HEK293 (cell line): ENCODE measurements around the gene BCDIN3D.
A peak's percentile ranks its signal among the peaks of the same experiment; 100 is the strongest.

Source experiments
- ATF2 ChIP-seq: fragments of 450-650 bp; formaldehyde crosslinking; IDR thresholded peaks from 2 replicates; pipeline ENCODE4 v1.5.1; 2016; ENCODE audit warnings: missing biosample characterization, missing genetic modification characterization, low read depth
- GFI1B ChIP-seq: fragments of 450-650 bp; formaldehyde crosslinking; IDR thresholded peaks from 2 replicates; pipeline ENCODE4 v1.5.1; 2016; ENCODE audit warnings: missing biosample characterization, missing genetic modification characterization
- HIC1 ChIP-seq: fragments of 450-650 bp; formaldehyde crosslinking; IDR thresholded peaks from 2 replicates; pipeline ENCODE4 v1.5.1; 2016; ENCODE audit warnings: missing biosample characterization, missing genetic modification characterization
- IKZF3 ChIP-seq: fragments of 450-650 bp; IDR thresholded peaks from 2 replicates; pipeline ENCODE4 v1.5.0; 2018; ENCODE audit warnings: missing biosample characterization, mild to moderate bottlenecking, missing genetic modification characterization, moderate library complexity
- KLF10 ChIP-seq: fragments of 450-650 bp; IDR thresholded peaks from 2 replicates; pipeline ENCODE4 v1.5.1; 2018; ENCODE audit warnings: missing biosample characterization, mild to moderate bottlenecking, missing genetic modification characterization
- KLF7 ChIP-seq: fragments of 450-650 bp; formaldehyde crosslinking; IDR thresholded peaks from 2 replicates; pipeline ENCODE4 v1.5.1; 2016; ENCODE audit warnings: missing biosample characterization, missing genetic modification characterization, borderline replicate concordance
- KLF9 ChIP-seq: fragments of 450-650 bp; formaldehyde crosslinking; IDR thresholded peaks from 2 replicates; pipeline ENCODE4 v1.5.1; 2016; ENCODE audit warnings: missing biosample characterization, missing genetic modification characterization, low read depth
- PRDM10 ChIP-seq: fragments of 450-650 bp; formaldehyde crosslinking; IDR thresholded peaks from 2 replicates; pipeline ENCODE4 v1.5.1; 2016; ENCODE audit warnings: missing biosample characterization, missing genetic modification characterization
- YY1 ChIP-seq: fragments of 450-650 bp; formaldehyde crosslinking; IDR thresholded peaks from 2 replicates; pipeline ENCODE4 v1.5.1; 2018; ENCODE audit warnings: missing biosample characterization, missing genetic modification characterization
- ZBTB17 ChIP-seq: fragments of 450-650 bp; formaldehyde crosslinking; IDR thresholded peaks from 2 replicates; pipeline ENCODE4 v1.5.1; 2016; ENCODE audit warnings: missing biosample characterization, missing genetic modification characterization
- ZNF121 ChIP-seq: fragments of 450-650 bp; formaldehyde crosslinking; IDR thresholded peaks from 2 replicates; pipeline ENCODE4 v1.5.1; 2016; ENCODE audit warnings: missing biosample characterization, missing genetic modification characterization
- ZNF19 ChIP-seq: fragments of 450-650 bp; formaldehyde crosslinking; IDR thresholded peaks from 2 replicates; pipeline ENCODE4; 2016; ENCODE audit warnings: missing biosample characterization, missing genetic modification characterization, low read depth
- ZNF23 ChIP-seq: fragments of 450-650 bp; formaldehyde crosslinking; IDR thresholded peaks from 2 replicates; pipeline ENCODE4 v1.5.1; 2016; ENCODE audit warnings: missing biosample characterization, missing genetic modification characterization, borderline replicate concordance
- ZNF266 ChIP-seq: fragments of 450-650 bp; formaldehyde crosslinking; IDR thresholded peaks from 2 replicates; pipeline ENCODE4 v1.5.1; 2016; ENCODE audit warnings: missing biosample characterization, missing genetic modification characterization, low read depth
- ZNF292 ChIP-seq: fragments of 450-650 bp; formaldehyde crosslinking; IDR thresholded peaks from 2 replicates; pipeline ENCODE4 v1.5.1; 2016; ENCODE audit warnings: low read depth, missing biosample characterization, missing genetic modification characterization, borderline replicate concordance
- ZNF350 ChIP-seq: fragments of 450-650 bp; formaldehyde crosslinking; IDR thresholded peaks from 2 replicates; pipeline ENCODE4 v1.5.0; 2017; ENCODE audit warnings: missing biosample characterization, mild to moderate bottlenecking, missing genetic modification characterization
- ZNF398 ChIP-seq: fragments of 450-650 bp; formaldehyde crosslinking; IDR thresholded peaks from 2 replicates; pipeline ENCODE4 v1.5.1; 2017; ENCODE audit warnings: missing biosample characterization, missing genetic modification characterization
- ZNF404 ChIP-seq: fragments of 450-650 bp; formaldehyde crosslinking; IDR thresholded peaks from 2 replicates; pipeline ENCODE4 v1.5.1; 2017; ENCODE audit warnings: missing biosample characterization, missing genetic modification characterization
- ZNF416 ChIP-seq: fragments of 450-650 bp; formaldehyde crosslinking; IDR thresholded peaks from 2 replicates; pipeline ENCODE4 v1.5.1; 2016; ENCODE audit warnings: missing biosample characterization, missing genetic modification characterization
- ZNF518A ChIP-seq: fragments of 450-650 bp; formaldehyde crosslinking; conservative IDR thresholded peaks from 2 replicates; pipeline ENCODE4 v1.5.1; 2016; ENCODE audit warnings: low read depth, missing biosample characterization, missing genetic modification characterization
- ZNF521 ChIP-seq: fragments of 450-650 bp; formaldehyde crosslinking; IDR thresholded peaks from 2 replicates; pipeline ENCODE4 v1.5.1; 2017; ENCODE audit warnings: missing biosample characterization, mild to moderate bottlenecking, missing genetic modification characterization
- ZNF560 ChIP-seq: fragments of 450-650 bp; formaldehyde crosslinking; IDR thresholded peaks from 2 replicates; pipeline ENCODE4 v1.5.1; 2017; ENCODE audit warnings: missing biosample characterization, missing genetic modification characterization, borderline replicate concordance
- ZNF785 ChIP-seq: fragments of 450-650 bp; formaldehyde crosslinking; IDR thresholded peaks from 2 replicates; pipeline ENCODE4 v1.5.1; 2016; ENCODE audit warnings: missing biosample characterization, missing genetic modification characterization

The BCDIN3D gene

GRCh38 chr12:49832836-49833421 lies 10.0 kb downstream of the BCDIN3D start (continued):
- TF ChIP-seq ZNF19 (tag by site-specific recombination) (no peak), ZNF23 (tag by site-specific recombination) (no peak), ZNF121 (no peak), ZBTB17 (peak; percentile 93), ZNF416 (tag by site-specific recombination) (no peak), ZNF785 (no peak), YY1 (tag by site-specific recombination) (no peak), IKZF3 (tag by site-specific recombination) (peak; percentile 64; the same call in 1 of the 2 replicates), KLF7 (tag by site-specific recombination) (no peak), HIC1 (tag by site-specific recombination) (no peak), ZNF266 (tag by site-specific recombination) (no peak), ZNF398 (tag by site-specific recombination) (peak; percentile 37), ZNF292 (tag by site-specific recombination) (no peak), ZNF518A (tag by site-specific recombination) (peak; percentile 62; the same call in 1 of the 2 replicates), ATF2 (tag by site-specific recombination) (peak; percentile 50; the same call in 1 of the 2 replicates), ZNF404 (tag by site-specific recombination) (no peak), KLF9 (tag by site-specific recombination) (no peak), ZNF560 (no peak), ZNF350 (tag by site-specific recombination) (no peak), ZNF521 (tag by site-specific recombination) (no peak), KLF10 (tag by site-specific recombination) (no peak), PRDM10 (peak; percentile 74), GFI1B (no peak)
